CD4-positive, alpha-beta T cell treated with Interleukin-21 for 1 hour (primary cell): ENCODE measurements around the gene CSF3.

ENCODE experiments used
- DNase-seq: peaks from one replicate; pipeline ENCODE4 v3.0.0-alpha.2; 2020

The CSF3 gene

GRCh38 chr17:40015005-40015997 lies at the start of gene CSF3:
CSF3 (plus strand) TSS chr17:40015440; CDS start chr17:40015475, 35 bp downstream.
- DNase-seq, result no peak

- no peak for DNase-seq
These were observed 48.5 kb upstream of the CSF3 start for GRCh38 chr17:39966771-39967170.

- DNase-seq, result no peak
These were observed 46.5 kb upstream of the CSF3 start for GRCh38 chr17:39968761-39969160.

GRCh38 chr17:39969375-39969774 lies 45.9 kb upstream of the CSF3 start:
- DNase-seq, result no peak

GRCh38 chr17:39970157-39970692 lies 45.0 kb upstream of the CSF3 start:
- DNase-seq, result no peak

GRCh38 chr17:39971076-39971603 lies 44.1 kb upstream of the CSF3 start:
- no peak for DNase-seq

GRCh38 chr17:39972271-39972670 lies 43.0 kb upstream of the CSF3 start:
- no peak for DNase-seq

GRCh38 chr17:39973496-39973895 lies 41.7 kb upstream of the CSF3 start:
- DNase-seq, result no peak

- no peak for DNase-seq
These were observed 40.8 kb upstream of the CSF3 start for GRCh38 chr17:39974433-39974832.

GRCh38 chr17:39975801-39976200 lies 39.4 kb upstream of the CSF3 start:
- DNase-seq, result no peak

GRCh38 chr17:39979016-39979670 lies 36.1 kb upstream of the CSF3 start:
- no peak for DNase-seq

- DNase-seq, result no peak
These were observed 35.3 kb upstream of the CSF3 start for GRCh38 chr17:39979893-39980350.

GRCh38 chr17:39980351-39981206 lies 34.7 kb upstream of the CSF3 start, which contains the start of gene PSMD3:
PSMD3 (plus strand) TSS chr17:39980807; CDS start chr17:39980971, 164 bp downstream.
- DNase-seq, result peak; percentile 100

- no peak for DNase-seq
These were observed 34.0 kb upstream of the CSF3 start for GRCh38 chr17:39981207-39981741.

- no peak for DNase-seq
These were observed 33.4 kb upstream of the CSF3 start for GRCh38 chr17:39981766-39982375.

- no peak for DNase-seq
These were observed 26.9 kb upstream of the CSF3 start for GRCh38 chr17:39988206-39988810.

GRCh38 chr17:39994448-39994847 lies 20.8 kb upstream of the CSF3 start:
- DNase-seq, result no peak

GRCh38 chr17:39995438-39995837 lies 19.8 kb upstream of the CSF3 start:
- no peak for DNase-seq

GRCh38 chr17:39996162-39996561 lies 19.1 kb upstream of the CSF3 start:
- no peak for DNase-seq

GRCh38 chr17:39996800-39997199 lies 18.4 kb upstream of the CSF3 start:
- DNase-seq, result no peak

- no peak for DNase-seq
These were observed 17.7 kb upstream of the CSF3 start for GRCh38 chr17:39997543-39997942.
